Right lobe of liver (tissue), 4 donors: ENCODE results near the gene SDK1.

Experiments used
- POLR2A ChIP-seq: fragments of 450-650 bp; IDR thresholded peaks from one replicate; pipeline ENCODE4 v1.6.1; 2017; ENCODE audit warnings: antibody characterized with exemption, mild to moderate bottlenecking
- TF ChIP-seq, protein P1 (sequence below), 4 donors: fragments of 200-600 bp in 3 of 4; fragments of 450-650 bp in 1 of 4; IDR thresholded peaks; one replicate each; pipeline versions ENCODE4 v1.5.1 to v1.8.0; 2016 to 2022; ENCODE audit warnings: antibody characterized with exemption in 4 of 4, mild to moderate bottlenecking in 2 of 4
- donor health status: DM: no; HTN: no; CAD: no.
- donor health status: DM: no; HTN: no; CAD: no.
- donor health status: DM: no; HTN: yes; CAD: no.

DNA sequence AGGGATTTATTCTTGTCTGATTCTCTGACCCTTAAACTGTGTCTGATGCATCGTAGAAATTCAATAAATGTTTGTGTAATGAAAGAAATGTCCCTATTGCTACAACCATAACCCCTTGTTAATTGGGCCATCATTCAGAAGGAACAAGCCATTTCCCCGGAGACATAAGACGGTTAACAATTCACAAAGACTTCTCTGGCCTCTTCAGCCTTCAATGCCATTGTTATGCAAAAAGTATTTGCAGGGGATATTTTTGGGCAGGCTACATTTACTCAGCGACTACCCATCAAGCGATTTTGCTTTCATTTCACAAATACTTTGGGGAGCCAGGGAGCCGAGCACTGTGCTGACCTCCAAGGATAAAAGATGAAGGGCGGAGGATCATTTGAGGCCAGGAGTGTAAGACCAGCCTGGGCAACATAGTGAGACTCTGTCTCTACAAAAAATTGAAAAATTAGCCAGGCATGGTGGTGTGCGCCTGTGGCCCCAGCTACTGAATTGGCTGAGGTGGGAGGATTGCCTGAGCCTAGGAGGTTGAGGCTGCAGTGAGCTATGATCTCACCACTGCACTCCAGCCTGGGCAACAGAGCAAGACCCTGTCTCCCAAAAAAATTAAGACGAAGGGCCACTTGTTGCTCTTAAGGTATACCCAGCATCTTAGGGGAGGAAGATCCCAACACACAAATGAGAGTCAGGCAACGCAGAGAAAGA lies 20.0 kb upstream of the SDK1 start:
- TF ChIP-seq, protein P1, sequence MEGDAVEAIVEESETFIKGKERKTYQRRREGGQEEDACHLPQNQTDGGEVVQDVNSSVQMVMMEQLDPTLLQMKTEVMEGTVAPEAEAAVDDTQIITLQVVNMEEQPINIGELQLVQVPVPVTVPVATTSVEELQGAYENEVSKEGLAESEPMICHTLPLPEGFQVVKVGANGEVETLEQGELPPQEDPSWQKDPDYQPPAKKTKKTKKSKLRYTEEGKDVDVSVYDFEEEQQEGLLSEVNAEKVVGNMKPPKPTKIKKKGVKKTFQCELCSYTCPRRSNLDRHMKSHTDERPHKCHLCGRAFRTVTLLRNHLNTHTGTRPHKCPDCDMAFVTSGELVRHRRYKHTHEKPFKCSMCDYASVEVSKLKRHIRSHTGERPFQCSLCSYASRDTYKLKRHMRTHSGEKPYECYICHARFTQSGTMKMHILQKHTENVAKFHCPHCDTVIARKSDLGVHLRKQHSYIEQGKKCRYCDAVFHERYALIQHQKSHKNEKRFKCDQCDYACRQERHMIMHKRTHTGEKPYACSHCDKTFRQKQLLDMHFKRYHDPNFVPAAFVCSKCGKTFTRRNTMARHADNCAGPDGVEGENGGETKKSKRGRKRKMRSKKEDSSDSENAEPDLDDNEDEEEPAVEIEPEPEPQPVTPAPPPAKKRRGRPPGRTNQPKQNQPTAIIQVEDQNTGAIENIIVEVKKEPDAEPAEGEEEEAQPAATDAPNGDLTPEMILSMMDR (IDR thresholded peaks at IDR 0.05) = no peak
- no peak for TF ChIP-seq POLR2A
